Vagina (tissue), 2 donors: ENCODE results near the gene FCGBP.

Experiments used
- POLR2A ChIP-seq, 2 donors: fragments of 450-650 bp; IDR thresholded peaks; one replicate each; pipeline ENCODE4 v1.6.1; 2017; ENCODE audit warnings: antibody characterized with exemption in 2 of 2, mild to moderate bottlenecking in 2 of 2, moderate library complexity in 2 of 2
- POLR2AphosphoS5 ChIP-seq, 2 donors: sonication (generic); formaldehyde crosslinking; IDR thresholded peaks; one replicate each; pipeline ENCODE4 v1.9.0; 2017; ENCODE audit warnings: antibody characterized with exemption in 2 of 2, mild to moderate bottlenecking in 2 of 2, low read depth in 1 of 2; ENCODE audit not compliant: insufficient read depth in 1 of 2
- TF ChIP-seq, protein P1 (sequence below), 3 experiments: fragments of 450-650 bp in 2 of 3; fragments of 200-600 bp in 1 of 3; sonication (generic) in 1 of 3; IDR thresholded peaks; one replicate each; pipeline ENCODE4 v1.5.1; 2017 to 2019; ENCODE audit warnings: antibody characterized with exemption in 3 of 3, mild to moderate bottlenecking in 2 of 3, moderate library complexity in 2 of 3

- TF ChIP-seq, protein P1, sequence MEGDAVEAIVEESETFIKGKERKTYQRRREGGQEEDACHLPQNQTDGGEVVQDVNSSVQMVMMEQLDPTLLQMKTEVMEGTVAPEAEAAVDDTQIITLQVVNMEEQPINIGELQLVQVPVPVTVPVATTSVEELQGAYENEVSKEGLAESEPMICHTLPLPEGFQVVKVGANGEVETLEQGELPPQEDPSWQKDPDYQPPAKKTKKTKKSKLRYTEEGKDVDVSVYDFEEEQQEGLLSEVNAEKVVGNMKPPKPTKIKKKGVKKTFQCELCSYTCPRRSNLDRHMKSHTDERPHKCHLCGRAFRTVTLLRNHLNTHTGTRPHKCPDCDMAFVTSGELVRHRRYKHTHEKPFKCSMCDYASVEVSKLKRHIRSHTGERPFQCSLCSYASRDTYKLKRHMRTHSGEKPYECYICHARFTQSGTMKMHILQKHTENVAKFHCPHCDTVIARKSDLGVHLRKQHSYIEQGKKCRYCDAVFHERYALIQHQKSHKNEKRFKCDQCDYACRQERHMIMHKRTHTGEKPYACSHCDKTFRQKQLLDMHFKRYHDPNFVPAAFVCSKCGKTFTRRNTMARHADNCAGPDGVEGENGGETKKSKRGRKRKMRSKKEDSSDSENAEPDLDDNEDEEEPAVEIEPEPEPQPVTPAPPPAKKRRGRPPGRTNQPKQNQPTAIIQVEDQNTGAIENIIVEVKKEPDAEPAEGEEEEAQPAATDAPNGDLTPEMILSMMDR (IDR thresholded peaks at IDR 0.05), result no peak
- TF ChIP-seq POLR2A (IDR thresholded peaks at IDR 0.05) (no peak), POLR2AphosphoS5 (IDR thresholded peaks at IDR 0.05; ENCODE audit: insufficient read depth in 1 of 2, low read depth in 1 of 2) (no peak)
Observed at GRCh38 chr19:39969681-39970424, 35.4 kb upstream of the FCGBP start.
